ELF-1 (cell line): ENCODE results near the gene MAPK11.
A peak's percentile ranks its signal among the peaks of the same experiment; 100 is the strongest.

ENCODE experiments used
- DNase-seq: peaks from one replicate; pipeline ENCODE4 v3.0.0-alpha.2; 2016; ENCODE audit warnings: low read depth, low spot score

MAPK11 gene

DNA sequence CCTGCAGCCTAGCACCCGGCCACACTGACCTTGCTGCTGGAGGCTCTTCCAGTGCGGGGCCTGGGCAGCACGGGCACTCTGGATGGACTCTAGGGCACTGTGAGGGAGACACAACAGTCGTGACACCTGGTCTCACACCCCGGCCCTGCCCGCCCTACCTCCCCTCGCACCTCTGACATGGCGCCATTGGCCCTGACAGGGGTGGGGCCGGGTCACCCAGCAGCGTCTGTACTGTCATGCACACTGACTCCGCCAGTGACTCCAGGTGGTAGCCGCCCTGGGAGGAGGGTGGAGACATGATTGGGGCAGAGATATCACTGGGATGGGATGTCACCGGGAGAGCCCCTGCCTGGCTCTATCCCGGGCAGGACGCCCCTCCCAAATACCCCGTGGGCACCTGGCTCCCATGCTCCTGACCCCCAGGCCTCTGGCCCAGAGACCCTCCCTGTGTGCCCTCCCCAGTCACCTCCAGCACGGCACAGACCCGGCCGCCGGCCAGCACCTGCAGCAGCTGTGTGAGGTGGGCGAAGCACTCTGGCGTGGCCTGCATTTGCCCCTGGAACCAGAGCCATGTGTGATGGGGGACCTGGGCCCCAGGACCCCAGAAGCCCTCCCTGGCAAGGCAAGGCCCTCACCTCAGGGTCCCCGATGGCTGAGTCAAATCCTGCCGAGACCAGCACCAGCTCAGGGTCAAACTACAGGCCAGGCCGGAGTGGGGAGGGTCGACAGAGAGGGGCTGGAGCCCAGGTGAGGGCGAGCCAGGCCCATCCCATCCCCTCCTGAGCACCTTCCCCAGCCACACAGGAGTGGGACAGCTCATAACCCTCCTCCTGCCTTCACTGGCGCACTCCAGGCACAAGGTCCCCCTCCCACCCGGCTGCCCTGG is 21.7 kb downstream of the MAPK11 start:
- no peak for DNase-seq

DNA sequence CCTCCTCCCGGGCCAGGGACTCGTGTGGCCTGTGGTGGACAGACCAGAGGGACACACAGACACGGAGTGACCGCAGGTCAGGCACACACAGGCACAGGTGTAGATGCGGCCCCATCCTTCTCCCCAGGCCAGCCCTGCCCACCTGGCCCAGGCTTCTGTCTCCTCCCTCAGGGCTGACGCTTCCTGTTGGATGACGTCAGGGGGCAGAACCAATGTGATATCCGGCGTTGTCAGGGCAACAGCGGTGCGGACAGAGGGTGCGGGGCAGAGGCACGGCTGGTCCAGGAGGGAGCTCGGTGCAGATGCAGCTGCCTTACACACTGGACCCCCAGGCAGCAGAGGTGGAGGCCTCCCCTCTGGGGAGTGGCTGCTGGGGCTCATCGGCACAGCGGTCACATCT is 22.4 kb downstream of the MAPK11 start:
- DNase-seq = peak; percentile 87

DNA sequence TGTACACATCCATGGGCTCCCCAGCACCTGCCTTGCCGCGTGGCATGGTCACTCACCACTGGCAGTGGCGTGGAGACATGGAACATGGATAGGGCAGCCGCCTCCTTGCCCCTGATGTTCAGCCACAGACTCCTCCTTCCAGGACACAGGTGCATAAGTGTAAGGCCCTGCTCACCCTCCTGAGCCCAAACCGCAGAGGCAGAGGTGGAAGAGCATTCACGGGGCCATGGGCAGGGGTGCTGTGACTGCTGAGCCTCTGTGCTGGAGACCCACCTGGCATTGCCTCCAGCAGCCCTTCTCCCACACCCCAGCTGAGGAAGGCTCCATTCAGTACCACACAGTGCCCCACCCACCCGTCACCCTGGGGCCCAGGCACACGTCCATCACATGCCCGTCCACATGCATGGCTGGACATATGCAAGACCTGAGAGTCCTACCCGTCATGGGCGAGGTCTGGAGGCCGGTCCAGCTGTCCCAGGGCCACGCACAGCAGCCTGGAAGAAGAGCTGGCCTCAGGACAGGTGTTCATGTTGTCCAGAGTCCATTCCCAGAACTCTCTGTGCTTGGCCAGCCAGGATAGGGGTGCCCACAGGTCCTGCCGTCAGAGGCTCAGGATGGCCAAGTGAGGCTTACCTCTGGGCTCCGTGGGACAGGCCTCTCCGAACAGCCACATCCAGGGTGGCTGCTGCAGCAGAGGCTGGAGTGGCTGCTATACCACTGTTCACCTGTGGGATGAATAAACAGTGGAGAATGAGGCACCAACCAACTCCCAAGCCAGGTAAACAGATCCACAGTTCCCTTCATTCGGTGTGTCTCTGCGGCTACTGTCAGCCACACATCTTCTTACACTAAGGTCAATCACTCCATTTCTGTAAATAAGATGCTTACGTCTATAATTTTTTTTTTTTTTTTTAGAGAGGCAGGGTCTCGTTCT is 23.7 kb downstream of the MAPK11 start:
- DNase-seq = no peak

DNA sequence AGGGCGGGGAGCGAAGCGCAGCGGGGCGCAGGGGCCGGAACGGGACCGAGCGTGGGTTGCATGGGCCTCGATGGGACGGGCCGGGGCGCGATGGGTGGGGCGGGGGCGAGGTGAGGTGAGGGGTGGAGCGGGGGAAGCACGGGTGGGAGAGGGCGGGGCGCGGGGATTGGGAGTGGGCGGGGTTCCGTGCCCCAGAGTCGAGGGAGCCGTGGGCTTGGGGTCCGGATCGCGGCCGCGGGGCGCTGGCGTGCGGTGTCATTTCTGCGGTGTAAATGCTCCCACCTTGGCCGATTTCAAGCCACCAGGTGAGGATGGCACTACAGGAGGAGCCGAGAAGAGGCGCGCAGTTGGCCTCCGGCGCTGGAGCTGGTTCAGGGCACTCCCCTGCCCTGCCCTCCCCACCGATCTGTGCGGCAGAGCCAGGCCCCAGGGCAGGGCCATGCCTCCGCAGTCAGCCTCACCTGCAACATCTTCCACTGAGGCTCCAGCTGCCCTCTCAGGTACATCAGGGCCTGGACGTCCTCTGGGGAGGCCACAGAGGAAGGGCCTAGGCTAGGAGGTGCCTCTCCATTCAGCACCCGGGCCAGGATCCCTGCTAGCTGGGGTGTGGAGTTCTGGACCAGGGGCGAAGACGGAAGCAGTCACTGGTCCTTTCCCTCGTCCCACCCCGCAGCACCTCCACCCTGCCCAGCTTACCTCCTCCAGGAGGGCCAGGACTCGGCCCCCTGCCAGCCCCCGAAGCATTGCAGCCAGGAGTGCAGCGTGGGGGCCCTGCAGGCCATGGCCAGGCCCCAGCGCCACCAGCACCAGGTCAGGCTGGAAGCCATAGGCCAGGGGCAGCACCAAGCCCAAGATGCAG is 24.7 kb downstream of the MAPK11 start:
- DNase-seq = no peak

DNA sequence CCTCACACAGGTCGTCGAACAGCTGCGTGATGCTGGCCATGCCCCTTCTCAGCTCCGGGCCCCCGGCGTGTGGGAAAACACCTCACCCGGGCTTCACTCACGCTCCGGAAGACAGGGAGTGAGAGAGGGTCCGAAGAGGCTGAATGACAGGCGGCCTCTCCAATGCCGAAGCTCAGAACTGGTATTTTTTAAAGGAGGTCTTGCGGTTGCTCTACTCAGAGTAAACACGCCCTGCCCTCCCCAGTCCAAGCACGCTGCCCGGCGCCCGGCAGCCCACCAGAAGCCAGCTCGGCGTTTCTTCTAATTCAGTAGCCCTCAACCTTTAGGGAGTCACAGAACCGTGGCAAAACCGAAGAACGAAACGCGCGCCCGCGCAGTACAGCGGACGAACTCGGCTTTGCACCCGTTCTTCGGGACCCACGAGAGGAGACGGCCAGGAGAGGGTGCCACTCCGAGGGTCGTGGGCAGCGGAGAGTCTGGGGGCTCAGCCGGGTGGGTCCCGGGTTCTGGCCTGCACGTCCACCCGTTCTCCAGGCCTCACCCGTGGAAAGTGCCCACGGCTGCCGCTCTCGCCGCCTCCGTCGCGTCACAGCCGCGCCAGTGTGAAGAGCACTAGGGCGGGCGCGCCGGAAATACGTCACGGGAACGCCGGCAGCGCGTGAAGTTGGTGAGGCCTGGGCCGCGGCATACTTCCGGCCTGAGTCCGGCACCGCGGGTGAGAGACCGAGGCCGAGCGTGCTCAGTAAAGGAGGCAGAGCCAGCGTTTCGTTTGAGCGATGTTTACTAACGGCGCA is 25.6 kb downstream of the MAPK11 start, which contains the start of gene TUBGCP6:
TUBGCP6 (minus strand) TSS at position 604 of the 794 bp plus-strand sequence; CDS start at position 40, 564 bp downstream.
- DNase-seq = peak; percentile 93

DNA sequence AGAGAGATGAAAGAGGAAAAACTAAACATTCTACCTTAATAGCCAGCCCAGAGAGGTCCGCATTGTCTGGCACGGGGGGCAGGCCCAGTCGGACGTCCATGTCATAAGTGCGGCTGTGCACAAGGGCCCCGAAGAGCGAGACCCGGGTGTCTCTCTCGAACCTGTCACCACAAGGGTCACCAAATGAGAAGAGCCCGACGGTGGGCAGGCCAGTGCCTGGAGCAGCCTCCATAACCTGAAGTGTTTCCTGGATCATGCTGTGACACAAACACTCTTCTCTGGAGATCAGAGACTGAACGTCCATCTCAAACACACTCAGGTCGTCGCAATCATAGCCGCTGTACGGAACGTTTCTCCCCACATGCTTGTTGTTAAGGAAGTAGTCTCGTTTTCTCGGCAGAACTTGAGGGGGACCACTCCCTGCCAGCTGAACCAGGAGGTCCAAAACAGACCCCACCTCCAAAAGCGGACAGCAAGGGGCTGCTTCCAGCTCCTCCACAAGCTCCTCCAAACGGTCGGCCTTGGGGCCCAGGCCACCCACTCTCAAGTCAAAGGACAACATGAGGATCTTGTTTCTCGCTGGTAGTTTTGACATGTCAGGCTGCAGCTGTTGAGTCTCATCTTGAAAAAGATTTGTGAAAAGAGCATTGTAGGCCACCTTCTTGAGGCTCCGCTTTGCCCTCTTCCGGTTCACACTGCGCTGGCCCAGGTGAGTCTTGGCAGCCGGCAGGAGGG is 26.3 kb downstream of the MAPK11 start:
- no peak for DNase-seq

DNA sequence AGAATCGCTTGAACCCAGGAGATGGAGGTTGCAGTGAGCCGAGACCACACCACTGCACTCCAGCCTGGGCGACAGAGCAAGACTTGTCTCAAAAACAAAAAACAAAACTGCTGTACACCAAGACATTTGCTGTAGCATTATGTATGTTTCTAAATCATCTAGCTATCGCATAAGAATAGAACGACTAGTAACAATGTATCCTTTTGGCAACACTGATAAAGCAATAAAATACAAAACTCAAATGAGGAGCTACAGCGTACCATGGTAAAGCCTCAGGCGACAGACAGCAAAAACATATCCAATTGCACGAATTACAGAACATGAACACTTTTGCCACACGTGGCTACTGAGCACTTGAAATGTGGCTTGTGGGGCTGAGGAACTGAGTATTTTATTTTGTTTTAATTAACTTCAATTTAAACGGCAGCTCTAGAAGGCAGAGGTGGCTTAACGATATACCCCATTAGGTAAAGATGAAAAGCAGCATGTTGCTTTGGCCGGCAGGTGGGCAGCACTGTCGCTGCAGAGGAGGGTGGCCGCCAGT is 27.7 kb downstream of the MAPK11 start:
- DNase-seq = no peak

DNA sequence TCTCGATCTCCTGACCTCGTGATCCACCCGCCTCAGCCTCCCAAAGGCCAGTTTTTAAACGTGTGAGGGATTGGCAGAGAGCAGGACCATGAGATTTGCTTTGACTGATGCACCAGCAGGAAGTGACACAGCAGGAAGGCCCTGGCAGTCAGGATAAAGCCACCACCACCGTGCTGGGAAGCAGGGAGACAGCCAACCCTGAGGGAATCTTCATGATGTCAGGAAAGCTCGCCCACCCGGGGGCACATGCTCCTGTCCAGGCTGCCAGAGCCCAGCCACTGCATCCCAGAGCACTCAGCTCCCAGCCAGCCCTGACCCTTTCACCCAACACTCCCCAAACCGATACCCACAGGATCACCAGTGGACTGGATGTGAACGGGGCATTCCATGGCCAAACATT is 31.4 kb downstream of the MAPK11 start:
- DNase-seq = no peak

DNA sequence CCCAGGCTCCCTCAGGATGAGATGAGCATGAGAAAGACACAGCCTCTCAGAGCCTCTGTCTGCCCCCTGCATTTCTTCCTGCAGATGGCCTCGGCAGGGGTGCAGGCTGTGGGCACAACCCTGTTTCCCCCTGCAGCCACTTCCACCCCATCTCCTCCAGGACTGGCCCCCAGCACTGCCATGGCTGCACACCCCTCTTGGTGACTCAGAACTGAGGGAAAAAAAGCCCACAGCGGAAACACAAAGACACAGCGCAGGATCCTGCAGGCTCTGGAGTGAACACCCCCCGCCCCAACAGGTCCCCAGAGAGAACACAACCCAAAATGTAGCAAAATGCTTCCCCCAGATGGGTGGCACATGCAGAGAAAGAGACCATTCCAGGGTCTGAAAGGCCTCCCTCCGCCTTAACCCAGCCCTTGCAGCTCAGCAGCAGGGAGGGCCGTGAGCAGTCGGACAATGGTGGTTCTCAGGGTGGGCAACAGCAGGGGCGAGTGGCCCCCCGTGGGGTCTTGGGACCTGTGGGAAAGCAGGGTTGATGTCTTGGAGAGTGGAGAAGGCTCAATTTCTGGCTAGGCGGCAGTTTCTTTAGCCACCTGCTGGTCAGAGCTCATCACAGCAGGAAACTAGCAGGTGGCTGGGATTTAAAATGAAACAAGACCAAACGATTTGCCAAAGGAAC is 33.3 kb downstream of the MAPK11 start:
- peak; percentile 44 for DNase-seq

DNA sequence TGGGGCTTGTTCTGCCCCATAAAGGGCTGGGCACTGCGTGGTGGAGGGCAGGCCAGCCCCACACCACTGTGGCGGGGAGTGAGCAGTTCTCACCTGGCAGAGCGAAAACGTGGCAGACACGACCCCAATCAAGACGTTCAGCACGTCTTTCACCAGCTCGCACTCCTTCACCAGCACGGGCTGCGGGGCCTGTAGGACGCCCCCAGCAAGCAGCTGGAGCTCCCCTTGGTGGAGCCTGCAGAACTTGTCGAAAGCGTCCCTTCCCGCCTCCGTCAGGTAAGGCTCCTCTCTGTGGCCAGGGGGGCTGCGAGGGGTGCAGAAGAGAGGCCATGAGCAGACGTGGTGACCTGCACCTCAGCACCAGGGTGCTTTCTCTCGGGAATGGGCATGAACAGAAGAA is 37.0 kb downstream of the MAPK11 start:
- DNase-seq = no peak

DNA sequence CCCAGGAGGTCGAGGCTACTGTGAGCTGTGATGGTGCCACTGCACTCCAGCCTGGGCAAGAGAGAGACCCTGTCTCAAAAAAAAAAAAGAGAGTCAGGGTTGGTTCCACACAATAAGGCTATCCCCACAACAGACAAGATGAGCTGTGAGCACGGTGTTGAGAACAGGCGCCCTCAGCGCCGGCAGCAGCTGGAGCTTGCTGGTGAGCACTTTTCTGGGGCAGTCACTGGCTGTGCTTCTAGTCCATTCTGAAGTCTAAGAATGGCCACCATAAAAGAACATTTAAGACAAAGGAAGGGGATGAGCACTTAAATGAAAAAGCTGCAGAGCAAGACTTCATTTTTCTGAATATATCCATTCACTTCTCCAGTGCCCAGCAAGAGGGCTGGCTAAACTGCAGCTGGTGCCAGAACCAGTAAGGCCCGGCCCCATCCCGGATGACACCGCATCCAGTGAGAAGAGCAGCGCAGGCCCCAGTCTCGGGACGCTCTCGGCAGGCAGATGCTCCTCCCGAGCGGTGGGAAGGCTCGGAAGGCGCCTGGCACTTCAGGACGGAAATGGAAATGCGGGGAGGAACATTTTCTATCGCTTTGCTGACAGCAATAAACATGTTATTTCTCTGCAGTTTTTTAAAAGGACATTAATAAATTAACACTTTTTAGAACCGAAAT is 37.6 kb downstream of the MAPK11 start:
- no peak for DNase-seq

DNA sequence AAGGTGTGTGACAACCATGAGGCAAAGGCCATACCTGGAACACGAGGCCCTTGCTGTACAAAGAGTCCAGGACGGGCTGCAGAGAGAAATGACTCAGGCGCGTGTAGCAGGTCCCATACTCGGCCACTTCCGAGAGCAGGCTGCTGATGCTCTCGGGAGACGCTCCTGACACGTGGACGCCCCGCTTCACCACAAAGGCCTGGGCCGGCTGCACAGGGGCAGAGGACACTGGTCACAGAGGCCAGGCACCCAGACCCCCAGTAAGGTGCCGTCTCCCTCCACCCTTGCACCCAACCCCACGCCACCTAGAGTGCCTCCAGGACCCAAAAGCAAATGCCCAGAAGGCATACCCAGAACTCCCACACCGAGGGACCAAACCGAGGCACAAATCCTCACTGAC is 40.8 kb downstream of the MAPK11 start:
- no peak for DNase-seq

DNA sequence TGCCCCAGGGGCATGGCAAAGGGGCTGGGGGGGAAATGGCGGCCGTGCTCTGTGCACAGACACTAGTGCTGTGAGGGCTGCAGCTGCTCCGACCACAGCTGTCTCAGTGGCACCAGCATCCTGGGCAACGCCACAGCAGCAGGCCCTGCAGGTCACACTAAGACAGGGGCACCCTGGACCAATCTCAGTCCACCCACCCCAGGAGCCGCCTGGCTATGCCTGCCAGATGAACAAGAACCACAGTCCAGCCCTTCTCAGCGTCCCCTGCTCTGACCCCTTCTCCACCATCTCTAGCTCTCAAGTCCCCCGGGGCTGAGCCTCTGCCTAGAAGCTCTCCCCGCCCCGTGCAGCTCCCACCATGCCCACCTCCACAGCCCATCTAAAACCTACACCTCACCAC is 41.8 kb downstream of the MAPK11 start:
- no peak for DNase-seq

DNA sequence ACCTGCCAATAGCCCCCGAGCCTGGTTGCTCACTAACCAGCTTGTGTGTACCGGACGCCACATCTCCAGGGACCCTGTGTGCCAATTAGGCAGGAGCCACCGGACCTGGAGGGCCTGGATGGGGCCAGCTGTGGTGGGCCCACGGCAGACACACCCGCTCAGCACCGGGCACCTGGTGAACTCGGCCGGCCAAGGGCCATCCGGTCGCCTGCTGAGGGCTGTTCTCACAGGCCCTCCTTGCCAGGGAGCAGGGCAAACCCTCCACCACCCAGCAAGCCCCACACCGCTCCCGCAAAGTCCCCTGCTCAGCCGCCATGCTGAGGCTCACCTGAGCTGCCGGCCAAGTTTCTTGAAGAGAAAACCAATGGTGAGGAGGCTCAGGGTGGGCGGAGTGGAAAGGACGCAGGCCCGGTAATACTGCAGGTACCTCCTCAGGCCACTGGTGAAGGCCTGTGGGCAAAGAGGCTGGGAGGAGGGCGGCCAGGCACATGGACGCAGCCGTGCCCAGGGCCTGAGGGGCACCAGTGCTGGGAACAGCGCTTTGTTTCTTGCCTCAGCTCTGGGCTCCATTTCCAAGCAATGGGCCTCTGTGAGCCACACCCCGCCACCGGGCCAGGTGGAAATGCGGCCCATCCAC is 42.5 kb downstream of the MAPK11 start:
- DNase-seq = no peak

DNA sequence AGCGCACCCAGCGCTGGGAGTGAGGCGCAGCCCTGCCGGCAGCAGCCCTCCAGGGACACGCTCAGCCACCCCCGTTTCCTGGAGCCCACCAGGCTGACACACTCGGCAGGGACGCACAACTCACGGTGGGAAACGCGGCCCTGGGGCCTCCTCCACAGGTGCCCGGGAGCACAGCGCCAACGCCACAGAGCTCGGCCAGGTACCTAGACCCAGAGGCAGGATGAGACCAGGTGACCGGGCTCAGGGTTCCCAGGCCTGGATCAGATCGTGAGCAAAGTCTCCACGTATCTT is 43.4 kb downstream of the MAPK11 start:
- DNase-seq = no peak

DNA sequence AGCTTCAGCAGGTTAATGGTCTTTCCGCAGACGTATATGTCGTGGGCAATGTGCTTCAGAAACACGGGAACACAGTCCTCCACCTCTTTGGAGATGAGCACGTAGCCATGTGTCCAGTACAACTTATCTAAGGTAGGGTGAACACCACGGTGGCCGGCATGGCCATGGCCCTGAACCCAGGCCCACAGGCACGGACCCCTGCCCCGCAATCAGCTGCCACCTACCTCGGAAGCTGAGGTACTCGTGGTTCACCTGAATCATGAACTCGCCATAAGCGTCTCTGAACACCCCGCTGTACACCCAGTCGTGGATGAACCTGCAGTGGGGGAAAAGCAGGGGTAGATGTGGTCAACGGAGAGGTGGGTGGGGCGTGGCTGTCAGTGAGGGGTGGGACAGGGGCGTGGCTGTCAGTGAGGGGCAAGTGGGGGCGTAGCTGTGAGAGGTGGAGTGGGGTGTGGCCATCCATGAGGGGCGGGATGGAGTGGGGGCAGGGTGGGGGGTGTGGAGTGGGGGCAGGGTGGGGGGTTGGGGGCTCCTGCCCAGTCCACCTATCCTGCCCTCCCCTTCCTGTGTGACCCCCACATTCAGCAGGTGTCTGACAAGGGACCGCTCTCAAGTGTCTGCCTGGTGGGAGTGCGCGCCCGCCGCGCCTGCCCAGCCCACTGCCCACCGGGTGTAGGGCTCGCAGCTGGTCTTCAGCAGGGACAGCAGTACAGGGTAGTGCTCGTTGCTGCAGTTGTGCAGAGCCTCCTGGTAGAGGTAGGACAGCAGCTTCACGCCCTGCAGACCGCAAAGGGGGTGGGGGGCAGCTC is 43.9 kb downstream of the MAPK11 start:
- DNase-seq = no peak

DNA sequence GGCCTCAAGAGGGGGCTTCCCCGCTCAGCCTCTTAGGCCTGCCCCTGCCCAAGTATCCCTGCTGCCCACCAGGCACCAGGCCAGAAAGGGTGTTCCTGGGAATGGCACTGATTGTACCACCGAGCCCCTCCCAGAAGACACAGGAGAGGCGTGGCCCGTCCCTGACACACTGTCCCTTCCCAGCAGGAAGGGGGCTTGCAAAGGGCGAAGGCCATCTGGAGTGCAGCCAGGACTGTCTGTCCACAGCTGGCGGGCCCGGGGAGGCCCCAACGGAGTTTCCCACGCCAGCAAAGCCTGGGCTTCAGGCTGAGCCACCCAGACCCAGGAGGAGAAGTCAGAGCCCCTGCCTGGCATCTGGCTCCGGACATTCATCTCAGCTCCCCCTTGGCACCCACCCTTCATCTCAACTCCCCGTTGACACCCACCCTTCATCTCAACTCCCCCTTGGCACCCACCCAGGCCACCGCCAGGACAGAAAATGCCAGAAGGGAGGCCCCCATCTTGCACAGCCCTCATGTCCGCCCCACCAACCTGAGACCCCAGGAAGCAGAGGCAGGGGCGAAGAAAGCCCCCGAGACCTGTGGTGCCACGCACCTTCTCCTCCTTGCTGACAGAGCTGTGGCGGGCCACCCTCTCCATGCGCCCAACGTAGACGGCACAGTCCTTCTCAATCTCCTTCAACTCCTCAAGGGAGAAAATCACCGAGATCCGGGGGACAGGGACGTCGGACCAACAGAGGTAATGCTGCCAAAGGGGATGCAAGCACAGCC is 44.8 kb downstream of the MAPK11 start:
- no peak for DNase-seq
